LNCaP clone FGC (cell line): ENCODE results near the gene NAV1.

Source experiments
- DNase-seq: peaks from one replicate; pipeline ENCODE4 v3.0.0-alpha.2; 2011; ENCODE audit warnings: low read depth
- H3K4me3 ChIP-seq: 2 replicates; pipeline ENCODE4 v1.5.1; 2011; ENCODE audit warnings: mild to moderate bottlenecking, low read depth, low read length, control low read depth
- TF ChIP-seq, protein P1 (sequence below): IDR thresholded peaks from 2 replicates; pipeline ENCODE4 v1.5.1; 2012; ENCODE audit warnings: mild to moderate bottlenecking; ENCODE audit not compliant: control insufficient read depth, insufficient read depth; ENCODE audit errors: extremely low read depth

NAV1 gene

DNA sequence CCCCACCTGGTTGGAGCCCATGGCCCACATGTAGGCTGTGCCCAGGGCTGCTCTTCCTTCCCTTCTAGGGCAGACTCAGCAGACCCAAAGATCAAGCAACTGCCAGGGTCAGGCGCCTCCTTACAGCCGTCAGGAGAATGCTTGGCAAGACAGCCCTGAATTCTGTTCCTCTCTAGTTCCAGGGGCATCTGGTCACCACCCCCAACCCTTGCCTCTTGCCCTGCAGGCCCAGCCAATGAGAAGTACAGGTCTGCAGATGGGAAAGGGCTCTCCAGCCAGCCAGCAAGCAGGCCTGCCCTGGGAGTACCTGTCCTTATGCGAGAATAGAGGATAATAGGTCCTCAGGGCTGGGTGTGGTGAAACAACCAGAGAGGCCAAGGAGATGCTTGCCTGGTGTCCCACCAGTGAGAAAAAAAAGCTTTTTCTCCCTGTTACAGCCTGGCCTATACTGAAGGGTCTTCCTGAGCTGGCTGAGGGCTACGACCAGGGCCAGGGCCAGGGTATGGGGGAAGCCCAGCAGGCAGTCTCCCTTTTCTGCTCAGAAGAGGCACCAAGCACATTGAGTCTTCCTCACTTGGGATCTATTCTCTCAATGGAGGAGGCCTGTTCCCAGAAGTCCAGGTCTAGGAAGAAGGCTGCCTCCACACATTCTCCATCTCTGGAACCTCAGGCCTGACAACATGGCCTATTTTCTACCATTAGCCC lies 31.4 kb downstream of the NAV1 start:
- no peak overlapping the region for H3K4me3 ChIP-seq
- TF ChIP-seq, protein P1, sequence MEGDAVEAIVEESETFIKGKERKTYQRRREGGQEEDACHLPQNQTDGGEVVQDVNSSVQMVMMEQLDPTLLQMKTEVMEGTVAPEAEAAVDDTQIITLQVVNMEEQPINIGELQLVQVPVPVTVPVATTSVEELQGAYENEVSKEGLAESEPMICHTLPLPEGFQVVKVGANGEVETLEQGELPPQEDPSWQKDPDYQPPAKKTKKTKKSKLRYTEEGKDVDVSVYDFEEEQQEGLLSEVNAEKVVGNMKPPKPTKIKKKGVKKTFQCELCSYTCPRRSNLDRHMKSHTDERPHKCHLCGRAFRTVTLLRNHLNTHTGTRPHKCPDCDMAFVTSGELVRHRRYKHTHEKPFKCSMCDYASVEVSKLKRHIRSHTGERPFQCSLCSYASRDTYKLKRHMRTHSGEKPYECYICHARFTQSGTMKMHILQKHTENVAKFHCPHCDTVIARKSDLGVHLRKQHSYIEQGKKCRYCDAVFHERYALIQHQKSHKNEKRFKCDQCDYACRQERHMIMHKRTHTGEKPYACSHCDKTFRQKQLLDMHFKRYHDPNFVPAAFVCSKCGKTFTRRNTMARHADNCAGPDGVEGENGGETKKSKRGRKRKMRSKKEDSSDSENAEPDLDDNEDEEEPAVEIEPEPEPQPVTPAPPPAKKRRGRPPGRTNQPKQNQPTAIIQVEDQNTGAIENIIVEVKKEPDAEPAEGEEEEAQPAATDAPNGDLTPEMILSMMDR: no peak
- no peak for DNase-seq

- DNase-seq: no peak
- no peak overlapping the region for H3K4me3 ChIP-seq
- TF ChIP-seq, protein P1: no peak
Observed at GRCh38 chr1:201570886-201571624, 32.1 kb downstream of the NAV1 start.

DNA sequence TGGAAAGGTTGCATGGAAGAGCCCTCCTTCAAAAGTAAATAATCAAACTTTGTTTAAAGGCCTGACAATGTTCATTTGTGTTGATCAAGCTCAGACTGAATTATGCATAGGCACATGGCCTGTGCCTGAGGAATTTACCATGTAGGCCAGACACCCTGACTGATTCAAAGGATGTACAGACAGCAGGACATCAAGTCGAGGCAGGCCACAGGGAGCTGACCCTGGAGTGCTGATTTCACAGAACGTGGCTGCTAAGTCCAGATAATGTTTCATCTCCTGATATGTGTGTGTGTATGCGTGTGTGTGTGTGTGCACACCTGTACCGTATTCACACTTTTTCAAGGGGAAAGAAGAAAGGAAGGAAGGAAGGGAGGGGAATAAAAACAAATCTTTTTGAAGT lies 34.1 kb downstream of the NAV1 start:
- H3K4me3 ChIP-seq: no peak overlapping the region
- TF ChIP-seq, protein P1: no peak
- DNase-seq: no peak

DNA sequence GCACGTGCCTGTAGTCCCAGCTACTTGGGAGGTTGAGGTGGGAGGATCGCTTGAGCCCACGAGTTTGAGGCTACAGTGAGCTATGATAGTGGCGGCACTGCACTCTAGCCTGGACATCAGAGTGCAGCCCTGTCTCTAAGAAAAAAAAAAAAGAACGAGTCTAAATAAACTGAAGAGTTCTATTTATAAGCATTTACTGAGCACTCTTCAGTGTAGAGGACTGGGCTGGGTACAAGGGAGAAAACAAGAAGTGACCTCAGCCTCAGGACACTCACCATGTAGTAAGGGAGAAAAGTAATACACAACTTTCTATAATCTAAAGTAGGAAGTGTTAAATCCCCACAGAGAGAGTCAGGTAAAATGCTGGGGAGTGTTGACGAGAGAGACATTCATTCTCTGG lies 35.0 kb downstream of the NAV1 start:
- TF ChIP-seq, protein P1: no peak
- no peak overlapping the region for H3K4me3 ChIP-seq
- no peak for DNase-seq

DNA sequence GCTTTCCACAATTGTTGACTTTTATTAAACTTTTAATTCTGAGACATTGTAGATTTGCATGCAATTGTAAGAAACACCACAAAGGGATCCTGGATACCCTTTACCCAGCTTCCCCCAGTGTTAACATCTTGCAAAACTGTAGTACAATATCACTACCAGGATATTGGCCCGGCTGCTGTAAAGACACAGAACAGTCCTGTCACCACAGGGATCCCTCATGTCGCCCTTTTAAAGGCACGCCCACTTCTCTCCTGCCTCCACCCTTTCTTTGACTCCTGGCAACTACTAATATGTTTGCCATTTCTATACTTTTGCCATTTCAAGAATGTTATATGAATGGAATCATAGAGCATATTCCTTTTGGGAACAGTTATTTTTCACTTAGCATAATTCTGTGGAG lies 37.0 kb downstream of the NAV1 start:
- TF ChIP-seq, protein P1: no peak
- H3K4me3 ChIP-seq: no peak overlapping the region
- DNase-seq: no peak

GRCh38 chr1:201576914-201577313 lies 38.0 kb downstream of the NAV1 start:
- DNase-seq: no peak
- no peak overlapping the region for H3K4me3 ChIP-seq
- TF ChIP-seq, protein P1: no peak
